GM21825 (cell line): ENCODE measurements around the gene GABARAPL2.
"Not testable (repeated sequence)": the region's sequence is repeated elsewhere in the genome, so short reads cannot be mapped to it uniquely, and the experiment has no call there.

Experiments used
- ATAC-seq: cut with Tn5 transposase; IDR thresholded peaks from one replicate; pipeline ENCODE4 v1.9.1; 2021; ENCODE audit warnings: mild to moderate bottlenecking, moderate library complexity; ENCODE audit not compliant: unreplicated experiment

The GABARAPL2 gene

GRCh38 chr16:75566040-75566757, at the start of gene GABARAPL2:
TSS of gene GABARAPL2 (plus strand) at chr16:75566379. CDS start at chr16:75566487, 108 bp downstream.
- peak; percentile 76 for ATAC-seq

GRCh38 chr16:75519175-75519574, 47.0 kb upstream of the GABARAPL2 start:
- no peak for ATAC-seq

GRCh38 chr16:75526032-75526790, 40.0 kb upstream of the GABARAPL2 start:
- no peak for ATAC-seq

- no peak for ATAC-seq
Observed at GRCh38 chr16:75527825-75528299, 38.3 kb upstream of the GABARAPL2 start.

- no peak for ATAC-seq
Observed at GRCh38 chr16:75529056-75529905, 36.9 kb upstream of the GABARAPL2 start.

GRCh38 chr16:75529959-75530358, 36.2 kb upstream of the GABARAPL2 start:
- no peak for ATAC-seq

- no peak for ATAC-seq
Observed at GRCh38 chr16:75532142-75532765, 33.9 kb upstream of the GABARAPL2 start.

GRCh38 chr16:75532791-75533190, 33.4 kb upstream of the GABARAPL2 start:
- no peak for ATAC-seq

- no peak for ATAC-seq
Observed at GRCh38 chr16:75534560-75535205, 31.5 kb upstream of the GABARAPL2 start.

GRCh38 chr16:75535211-75535843, 30.9 kb upstream of the GABARAPL2 start:
- ATAC-seq = no peak

- ATAC-seq = no peak
Observed at GRCh38 chr16:75535901-75536300, 30.3 kb upstream of the GABARAPL2 start, which contains the start of gene CHST5. TSS of gene CHST5 (minus strand) at chr16:75536108. CDS start at chr16:75530384, 5,724 bp downstream.

- no peak for ATAC-seq
Observed at GRCh38 chr16:75537776-75538175, 28.4 kb upstream of the GABARAPL2 start.

GRCh38 chr16:75538882-75539565, 27.2 kb upstream of the GABARAPL2 start:
- ATAC-seq = not testable (repeated sequence)

GRCh38 chr16:75541236-75541635, 24.9 kb upstream of the GABARAPL2 start:
- ATAC-seq = no peak

GRCh38 chr16:75542462-75542861, 23.7 kb upstream of the GABARAPL2 start:
- ATAC-seq = not testable (repeated sequence)

- not testable (repeated sequence) for ATAC-seq
Observed at GRCh38 chr16:75545879-75546278, 20.3 kb upstream of the GABARAPL2 start.

- no peak for ATAC-seq
Observed at GRCh38 chr16:75546293-75546692, 19.9 kb upstream of the GABARAPL2 start.

GRCh38 chr16:75548456-75548855, 17.7 kb upstream of the GABARAPL2 start:
- not testable (repeated sequence) for ATAC-seq

GRCh38 chr16:75550211-75550662, 15.9 kb upstream of the GABARAPL2 start:
- peak; percentile 90 for ATAC-seq
